GM21717 (cell line): Measurements from ENCODE around the gene LRMDA.

Experiments used
- ATAC-seq: cut with Tn5 transposase; IDR thresholded peaks from one replicate; pipeline ENCODE4 v1.9.1; 2021; ENCODE audit warnings: mild to moderate bottlenecking, moderate library complexity; ENCODE audit not compliant: unreplicated experiment

LRMDA gene

GRCh38 chr10:75852851-75853484 lies 421.5 kb downstream of the LRMDA start:
- ATAC-seq = no peak

DNA sequence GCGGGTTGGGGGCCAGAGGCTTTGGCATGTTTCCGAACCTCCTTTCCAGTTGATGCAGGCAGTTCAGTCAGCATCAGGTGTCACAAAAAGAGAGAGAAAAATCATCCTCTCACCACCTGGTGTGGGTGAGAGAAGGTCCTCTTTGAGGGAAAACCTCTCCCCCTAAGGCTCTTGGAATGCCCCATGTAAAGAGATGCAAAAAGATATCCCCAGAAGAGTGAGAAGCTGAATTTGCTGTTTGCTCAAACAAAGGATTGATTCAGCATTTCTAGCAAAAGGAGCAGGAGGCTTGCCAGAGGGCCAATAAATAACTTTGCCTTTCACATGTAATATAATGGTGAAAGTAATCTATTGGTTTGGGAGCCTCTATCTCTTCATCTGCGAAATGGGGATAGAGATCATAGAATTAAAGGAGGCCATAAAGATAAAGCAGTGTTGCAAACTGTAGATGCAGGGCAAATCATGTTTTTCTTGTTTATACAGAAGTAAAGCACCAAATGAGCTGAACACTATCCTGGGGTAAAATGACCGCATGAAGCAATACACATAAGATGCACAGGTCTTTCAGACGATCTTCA lies 425.9 kb downstream of the LRMDA start:
- no peak for ATAC-seq

- ATAC-seq = no peak
Observed at GRCh38 chr10:75857896-75858295, 426.5 kb downstream of the LRMDA start.

DNA sequence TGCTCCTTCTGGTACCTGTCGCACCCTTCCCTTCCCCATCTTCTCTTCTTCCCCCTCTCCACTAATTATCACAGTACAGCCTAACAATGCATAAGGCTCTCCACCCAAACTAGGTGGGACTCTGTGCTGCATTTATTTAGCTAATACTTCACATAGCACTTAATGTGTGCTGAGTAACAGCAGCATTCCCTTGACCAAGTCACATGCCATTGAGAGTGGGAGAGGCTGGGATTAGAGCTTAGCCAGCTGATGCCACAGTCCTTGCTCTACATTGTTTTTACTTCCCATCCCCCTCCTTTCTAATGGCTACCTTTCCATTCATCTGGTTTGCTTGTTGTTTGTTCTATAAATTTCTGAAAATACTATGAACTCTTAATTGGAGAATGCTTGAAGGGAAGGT lies 426.9 kb downstream of the LRMDA start:
- ATAC-seq = no peak

DNA sequence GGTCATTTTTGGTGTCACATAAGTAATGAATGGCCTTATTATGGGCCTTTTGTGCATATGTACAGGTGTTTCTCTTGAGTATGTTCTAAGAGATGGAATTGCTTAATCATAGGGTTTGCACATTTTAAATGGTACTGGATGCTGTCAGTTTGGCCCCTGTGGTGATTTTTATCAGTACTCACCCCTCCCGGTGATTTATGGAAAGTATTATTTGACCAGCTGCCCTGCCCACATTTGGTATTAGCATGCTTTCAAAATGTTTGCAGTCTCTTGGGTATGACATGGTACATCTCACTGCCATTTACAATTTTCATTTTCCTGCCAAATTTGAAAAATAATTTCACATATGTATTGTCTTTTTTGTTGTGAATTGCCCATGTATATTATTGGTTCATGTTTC lies 427.7 kb downstream of the LRMDA start:
- ATAC-seq = no peak

DNA sequence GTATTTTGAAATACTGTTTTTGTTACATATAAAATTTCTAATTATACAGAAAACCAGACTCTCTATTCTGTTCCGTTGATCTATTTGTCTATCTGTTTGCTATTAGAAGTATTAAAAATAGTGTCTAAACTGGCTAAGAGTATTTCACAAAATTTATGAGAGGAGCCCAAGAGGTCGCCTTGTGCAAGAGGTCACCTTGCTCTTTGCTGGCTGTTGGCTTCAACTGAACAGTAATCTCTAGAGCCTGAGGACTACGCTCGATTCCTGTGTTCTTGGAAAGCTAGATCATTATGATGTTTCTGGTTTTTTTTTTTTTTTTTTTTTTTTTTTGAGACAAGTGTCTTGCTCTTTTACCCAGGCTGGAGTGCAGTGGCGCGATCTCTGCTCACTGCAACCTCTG lies 428.6 kb downstream of the LRMDA start:
- ATAC-seq = no peak

- ATAC-seq = no peak
Observed at GRCh38 chr10:75861582-75861981, 430.2 kb downstream of the LRMDA start.

GRCh38 chr10:75862935-75863334 lies 431.5 kb downstream of the LRMDA start:
- no peak for ATAC-seq

GRCh38 chr10:75864717-75865116 lies 433.3 kb downstream of the LRMDA start:
- ATAC-seq = no peak

- ATAC-seq = no peak
Observed at GRCh38 chr10:75865413-75866299, 434.2 kb downstream of the LRMDA start.

DNA sequence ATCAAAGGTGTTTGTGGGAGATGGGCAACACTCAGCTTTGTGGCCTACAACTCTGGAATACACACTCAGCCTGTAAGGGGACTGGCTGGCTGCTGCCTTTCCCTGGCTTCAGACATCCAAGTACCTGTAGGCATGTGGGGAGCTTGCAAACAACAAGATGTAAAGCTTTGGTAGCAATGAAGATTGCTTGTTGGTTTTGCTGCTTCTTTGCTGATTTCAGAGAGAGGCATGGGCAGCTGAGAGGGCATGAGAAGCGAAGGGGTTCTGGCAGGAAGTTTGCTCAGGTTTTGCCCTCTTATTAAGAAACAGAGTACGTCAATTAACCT lies 434.8 kb downstream of the LRMDA start:
- no peak for ATAC-seq

DNA sequence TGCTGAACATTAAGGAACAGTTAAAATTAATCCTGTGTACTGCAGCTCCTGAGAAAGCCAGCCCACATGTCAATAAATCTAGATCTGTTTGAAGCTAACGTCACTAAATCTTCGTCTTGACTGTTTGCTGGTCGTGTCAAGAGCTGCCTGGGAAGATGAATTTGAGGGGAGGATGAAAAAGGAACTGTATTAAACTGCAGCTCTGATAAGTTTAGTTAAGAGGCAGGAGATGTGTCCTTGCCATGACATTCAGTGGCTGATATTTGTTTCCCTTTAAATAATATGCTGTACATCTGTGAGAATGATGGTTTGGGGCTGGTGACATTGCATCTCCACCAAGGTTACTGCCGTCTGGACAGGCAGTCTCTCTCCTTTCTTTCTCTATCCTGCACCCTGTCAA lies 435.3 kb downstream of the LRMDA start:
- ATAC-seq = no peak

DNA sequence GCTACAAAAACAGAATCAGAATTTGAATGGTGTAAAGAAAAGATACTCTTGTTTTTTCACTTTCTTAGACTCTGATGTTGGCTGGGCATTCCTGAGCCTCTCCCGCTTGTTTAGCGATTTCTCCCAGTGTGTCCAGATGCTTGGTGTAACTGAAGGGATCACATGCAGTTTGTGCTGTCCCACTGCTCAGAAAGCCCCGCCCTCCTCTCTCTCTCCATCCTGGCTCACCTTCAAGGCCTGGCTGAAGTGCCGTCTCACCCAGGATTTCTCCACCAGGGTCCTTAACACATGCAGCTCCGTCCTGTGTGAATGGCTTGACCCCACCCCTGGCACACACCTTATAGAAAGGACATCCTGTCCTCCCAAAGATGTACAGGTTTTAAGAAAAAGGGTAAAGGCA lies 437.1 kb downstream of the LRMDA start:
- ATAC-seq = no peak

GRCh38 chr10:75870039-75870645 lies 438.7 kb downstream of the LRMDA start:
- ATAC-seq = no peak

GRCh38 chr10:75875740-75876139 lies 444.3 kb downstream of the LRMDA start:
- ATAC-seq = no peak

GRCh38 chr10:75876710-75877109 lies 445.3 kb downstream of the LRMDA start:
- no peak for ATAC-seq

DNA sequence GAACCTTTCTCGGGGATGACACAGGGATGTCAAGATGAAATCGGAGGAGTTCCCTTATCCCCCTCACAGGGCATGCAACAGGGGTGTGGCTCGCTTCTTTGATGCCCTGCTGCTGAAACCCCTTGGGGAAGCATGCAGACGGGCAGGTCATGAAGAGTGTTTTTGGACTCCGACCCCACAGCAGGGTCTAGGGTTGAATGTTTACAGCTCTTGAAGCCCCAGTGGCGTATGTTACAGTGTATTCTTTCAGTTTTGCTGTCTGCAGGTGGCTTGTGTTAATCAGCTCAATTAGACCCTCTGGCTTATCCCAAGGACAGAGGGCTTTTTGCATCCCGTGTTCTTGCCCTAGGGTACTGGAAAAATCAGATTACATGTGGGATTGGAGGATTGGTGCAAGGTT lies 446.5 kb downstream of the LRMDA start:
- no peak for ATAC-seq

GRCh38 chr10:75878586-75878985 lies 447.2 kb downstream of the LRMDA start:
- ATAC-seq = no peak

DNA sequence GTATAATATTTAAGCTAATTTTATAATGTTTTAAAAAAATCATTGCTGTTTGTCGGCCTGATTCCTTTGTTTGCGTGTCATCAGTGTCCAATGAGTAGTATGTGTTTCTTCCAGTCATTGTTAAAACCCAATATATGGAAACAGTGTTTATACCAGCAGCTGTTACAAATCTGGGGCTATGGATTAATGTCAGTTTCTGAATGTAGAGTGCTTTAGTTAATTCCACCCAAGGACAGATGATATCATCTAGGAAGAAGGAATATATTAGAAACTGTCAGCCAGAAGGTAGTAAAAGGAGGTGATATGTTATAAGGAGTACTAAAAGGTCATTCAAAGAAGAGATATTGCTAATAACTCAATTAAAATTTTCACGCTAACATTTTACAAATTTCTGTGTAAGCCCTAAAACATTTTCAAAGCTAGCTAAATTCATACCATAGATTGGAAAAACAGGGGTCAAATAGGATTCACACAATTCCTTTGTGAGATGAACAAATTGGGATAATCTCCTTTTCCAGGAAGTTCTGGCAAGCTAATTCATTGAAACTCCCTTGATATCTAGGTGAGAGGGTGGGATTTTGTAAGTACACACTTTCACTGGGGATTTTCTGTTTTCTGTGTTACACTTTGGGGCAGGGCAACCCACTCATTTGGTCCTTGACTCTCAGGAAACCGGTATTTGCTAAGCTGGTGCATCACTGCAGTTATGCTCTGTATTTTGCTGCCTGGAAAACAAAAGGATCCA lies 448.8 kb downstream of the LRMDA start:
- ATAC-seq = no peak

DNA sequence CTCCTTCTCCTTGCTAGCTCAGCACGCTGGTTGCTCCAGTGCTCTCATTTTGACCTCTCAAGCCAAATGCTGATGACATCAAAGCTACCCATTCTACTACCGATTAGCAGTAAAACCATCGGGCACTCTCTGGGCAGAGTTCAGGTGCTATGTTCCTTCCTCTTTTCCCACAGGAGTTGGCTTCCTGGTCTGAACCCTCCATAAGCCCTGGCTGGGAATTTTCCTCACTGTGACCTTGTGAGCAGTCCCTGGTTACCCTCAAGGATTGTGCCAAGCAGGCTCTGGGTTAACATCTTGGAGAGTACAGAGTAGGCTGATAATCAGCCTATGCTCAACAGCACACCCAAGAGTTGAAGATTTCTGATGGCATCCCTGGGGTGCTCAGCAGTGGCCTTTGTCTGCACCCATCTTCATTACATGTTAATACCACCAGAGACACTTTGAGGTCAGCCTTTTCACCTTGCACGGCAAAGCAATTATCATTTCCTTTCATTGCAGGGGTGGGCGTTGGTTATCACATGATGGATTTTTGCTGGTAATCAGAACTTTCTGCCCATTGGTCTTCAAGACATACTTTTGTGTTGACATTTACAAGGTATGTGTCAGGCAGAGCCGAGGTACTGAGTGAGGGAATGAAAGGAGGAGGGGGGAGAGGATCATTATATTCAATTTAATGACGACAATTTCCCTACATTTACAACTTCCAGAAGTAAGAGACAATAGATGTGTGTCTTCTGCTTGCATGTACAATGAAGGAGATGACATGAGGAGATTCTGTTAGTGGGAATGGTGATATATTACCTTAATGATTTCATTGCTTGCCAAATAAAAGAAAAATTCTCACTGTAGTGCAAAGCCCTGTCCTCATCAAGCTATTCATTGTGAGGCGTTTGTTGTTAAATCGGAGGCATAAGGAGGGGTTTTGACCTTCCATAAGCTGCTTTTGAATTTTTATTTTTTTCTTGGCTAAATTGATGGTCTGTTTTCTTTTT lies 452.0 kb downstream of the LRMDA start:
- no peak for ATAC-seq
